GM12878 (cell line): Measurements from ENCODE around the gene TRIM9. TPM values are rescaled to one million over a fixed set of nuclear protein-coding genes. Genes with fewer than 3 reads are reported as not detected.
"Not testable (repeated sequence)": the region's sequence is repeated elsewhere in the genome, so short reads cannot be mapped to it uniquely, and the experiment has no call there.

Experiments
- ATAC-seq: fragments of 200-7000 bp; cut with Tn5 transposase; 3 replicates; pipeline ENCODE4 v1.9.1; 2020; ENCODE audit warnings: mild to moderate bottlenecking, moderate library complexity
- BruUV-seq: library from RNA; stranded (reverse); fragments of 400-500 nt; replicated peaks from 2 replicates; lab custom pipeline; 2021; lab: Mats Ljungman, UMichigan
- CTCF ChIA-PET: fragments of 300-600 bp; sonication (Branson Sonifier 250); formaldehyde crosslinking; extraction: SDS; loops from one replicate; lab custom pipeline; 2021; ENCODE audit warnings: inconsistent platforms; lab: Yijun Ruan, JAX
- POLR2A ChIA-PET: fragments of 350-600 bp; formaldehyde crosslinking; extraction: SDS; loops from one replicate; lab custom pipeline; 2021; ENCODE audit warnings: inconsistent platforms; lab: Charles Lee
- RAD21 ChIA-PET: fragments of 300-600 bp; sonication (Branson Sonifier 250); formaldehyde crosslinking; loops from one replicate; lab custom pipeline; 2023; ENCODE audit warnings: antibody characterized with exemption; ENCODE audit not compliant: unreplicated experiment; lab: Charles Lee
- SMC1A ChIA-PET: fragments of 300-600 bp; sonication (Branson Sonifier 250); formaldehyde crosslinking; loops from one replicate; lab custom pipeline; 2023; ENCODE audit not compliant: unreplicated experiment, uncharacterized antibody; lab: Charles Lee
- DNase-seq: peaks from one replicate; pipeline ENCODE4 v3.0.0-alpha.2; 2011; ENCODE audit warnings: low read depth, low spot score
- FAIRE-seq: peaks from 3 replicates; lab custom pipeline; 2011; peaks lifted over from hg19 to GRCh38; lab: Jason Lieb, UNC
- H2AFZ ChIP-seq: 2 replicates; pipeline ENCODE4 v1.6.0; 2011; ENCODE audit warnings: low read depth, low read length, control low read depth; ENCODE audit not compliant: control insufficient read depth
- H3K27ac ChIP-seq: 2 replicates; pipeline ENCODE4 v1.5.1; 2011; ENCODE audit warnings: control low read depth; ENCODE audit not compliant: control insufficient read depth, insufficient read depth
- H3K27me3 ChIP-seq, 2 experiments: replicated peaks in 1 of 2; 2 replicates each; pipeline versions ENCODE4 v1.6.0 to v1.6.1; 2011; ENCODE audit warnings: low read length in 1 of 2; ENCODE audit not compliant: control insufficient read depth in 2 of 2, insufficient read depth in 2 of 2
- H3K36me3 ChIP-seq, 2 experiments: 2 replicates each; pipeline ENCODE4 v1.5.1; 2011; ENCODE audit warnings: low read length in 1 of 2; ENCODE audit not compliant: control insufficient read depth in 2 of 2, insufficient read depth in 2 of 2
- H3K4me1 ChIP-seq: 2 replicates; pipeline ENCODE4 v1.6.1; 2011; ENCODE audit warnings: mild to moderate bottlenecking, low read length, moderate library complexity, mixed read lengths; ENCODE audit not compliant: control insufficient read depth, insufficient read depth
- H3K4me2 ChIP-seq: 2 replicates; pipeline ENCODE4 v1.6.0; 2011; ENCODE audit warnings: control low read depth; ENCODE audit not compliant: control insufficient read depth, insufficient read depth
- H3K4me3 ChIP-seq: fragments of 200-600 bp; sonication (generic); 2 replicates; pipeline ENCODE4 v1.5.1; 2016
- H3K79me2 ChIP-seq: 2 replicates; pipeline ENCODE4 v1.6.0; 2011; ENCODE audit warnings: low read length; ENCODE audit not compliant: control insufficient read depth, insufficient read depth
- H3K9ac ChIP-seq: 2 replicates; pipeline ENCODE4 v1.8.0; 2011; ENCODE audit warnings: low read length, control low read depth, mixed read lengths; ENCODE audit not compliant: control insufficient read depth, insufficient read depth
- H3K9me3 ChIP-seq: replicated peaks from 3 replicates; pipeline ENCODE4 v1.5.1; 2011; ENCODE audit warnings: mild to moderate bottlenecking, low read length; ENCODE audit not compliant: control insufficient read depth, insufficient read depth
- H4K20me1 ChIP-seq: 2 replicates; pipeline ENCODE4 v1.6.0; 2011; ENCODE audit not compliant: control insufficient read depth, insufficient read depth
- ATF3 ChIP-seq: IDR thresholded peaks from 2 replicates; pipeline ENCODE4 v1.6.1; 2011; ENCODE audit warnings: low read depth, mild to moderate bottlenecking, low read length, moderate library complexity, borderline replicate concordance; ENCODE audit errors: extremely low read depth
- BCL11A ChIP-seq: IDR thresholded peaks from 2 replicates; pipeline ENCODE4 v1.6.1; 2011; ENCODE audit warnings: low read depth, low read length
- ESRRA ChIP-seq: IDR thresholded peaks from 2 replicates; pipeline ENCODE4 v1.6.1; 2012; ENCODE audit warnings: mild to moderate bottlenecking, low read length, improper control_type of control experiment
- JUNB ChIP-seq: IDR thresholded peaks from 2 replicates; pipeline ENCODE4 v1.6.1; 2016; ENCODE audit warnings: antibody characterized with exemption, mild to moderate bottlenecking
- NFYB ChIP-seq: IDR thresholded peaks from 2 replicates; pipeline ENCODE4 v1.6.1; 2011; ENCODE audit warnings: low read depth, mild to moderate bottlenecking, low read length, improper control_type of control experiment, moderate library complexity; ENCODE audit not compliant: insufficient read depth
- RFX5 ChIP-seq: IDR thresholded peaks from 2 replicates; pipeline ENCODE4 v1.6.1; 2011; ENCODE audit warnings: low read depth, low read length, improper control_type of control experiment
- SMARCA5 ChIP-seq: fragments of 450-650 bp; IDR thresholded peaks from 2 replicates; pipeline ENCODE4 v1.6.1; 2017; ENCODE audit warnings: mild to moderate bottlenecking
- SREBF1 ChIP-seq: IDR thresholded peaks from 2 replicates; pipeline ENCODE4 v1.6.1; 2012; ENCODE audit warnings: mild to moderate bottlenecking, low read length
- TAF1 ChIP-seq: IDR thresholded peaks from 2 replicates; pipeline ENCODE4 v1.6.1; 2011; ENCODE audit warnings: mild to moderate bottlenecking, low read depth, low read length, borderline replicate concordance
- in situ Hi-C: fragments of 300-500 bp; cut with MboI; formaldehyde crosslinking; loops from 9 replicates; pipeline ENCODE4 v1.14.3; 2018; ENCODE audit warnings: mixed read lengths
- intact Hi-C: fragments of 100-400 bp; cut with micrococcal nuclease; formaldehyde crosslinking; loops from one replicate; pipeline ENCODE4 v1.14.2; 2022; ENCODE audit not compliant: unreplicated experiment
- polyA plus RNA-seq, 11 experiments: library from polyadenylated mRNA; depleted of rRNA in 4 of 11; unstranded in 6 of 11; stranded (reverse) in 5 of 11; fragments of >200 nt; fragmentation: Nextera tagmentation in 4 of 11; fragmentation: Illumina TruSeq in 1 of 11; extraction: Ambion mirVana in 4 of 11; extraction: Trizol in 1 of 11; gene quantifications; 1 replicate in 1 of 11; 2 replicates in 10 of 11; pipeline versions ENCODE4 v1.2.1 to v1.2.3, GENCODE V29; 2011 to 2016; ENCODE audit warnings: inconsistent platforms in 2 of 11, missing spikeins in 2 of 11, low read depth in 1 of 11
- total RNA-seq, 4 experiments: library from RNA; depleted of rRNA in 3 of 4; stranded (reverse); fragments of >200 nt in 3 of 4; fragmentation: Illumina TruSeq in 1 of 4; extraction: Trizol in 1 of 4; gene quantifications; 2 replicates each; pipeline versions ENCODE4 v1.2.1 to v1.2.3, GENCODE V29; 2013 to 2021

TRIM9 gene
- total and polyA plus RNA-seq, 10 of the 15 experiments (the other 5 are each of a cell fraction or from before 2014, with no cell fraction given): 0.04 to 0.18 (median 0.11) TPM; not detected in 2

- TF ChIP-seq JUNB (no peak), ESRRA (no peak), SREBF1 (no peak), ATF3 (no peak), TAF1 (no peak), RFX5 (no peak), BCL11A (no peak), NFYB (no peak), SMARCA5 (no peak)
- TF ChIP-seq, all 136 proteins: peak for 0
Observed at GRCh38 chr14:50997712-50998111, 97.2 kb downstream of the TRIM9 start (continued).

- intact Hi-C loops, SMC1A ChIA-PET, H3K4me1 ChIP-seq, H3K4me3 ChIP-seq, BruUV-seq, H3K4me2 ChIP-seq, H3K9me3 ChIP-seq, H3K79me2 ChIP-seq, H2AFZ ChIP-seq, H3K36me3 ChIP-seq, FAIRE-seq, H3K27me3 ChIP-seq, H3K27ac ChIP-seq, H4K20me1 ChIP-seq, ATAC-seq, DNase-seq, in situ Hi-C loops, RAD21 ChIA-PET, H3K9ac ChIP-seq: not testable (repeated sequence)
- ChIA-PET CTCF (interaction anchor here (0.6 kb wide), 1 partner anchor 284 kb away, joined by 3 read pairs; no protein-coding TSS in a partner anchor), POLR2A (interaction anchor here (0.6 kb wide), 1 partner anchor 1802 kb away, joined by 4 read pairs; no protein-coding TSS in a partner anchor)
Observed at GRCh38 chr14:50994158-50994557, 100.7 kb downstream of the TRIM9 start.
